ENCODE results near the gene FAM120B.

The FAM120B gene

GRCh38 chr6:170272341-170273065, 34.1 kb upstream of the FAM120B start:
- DNase-seq: no peak

DNA sequence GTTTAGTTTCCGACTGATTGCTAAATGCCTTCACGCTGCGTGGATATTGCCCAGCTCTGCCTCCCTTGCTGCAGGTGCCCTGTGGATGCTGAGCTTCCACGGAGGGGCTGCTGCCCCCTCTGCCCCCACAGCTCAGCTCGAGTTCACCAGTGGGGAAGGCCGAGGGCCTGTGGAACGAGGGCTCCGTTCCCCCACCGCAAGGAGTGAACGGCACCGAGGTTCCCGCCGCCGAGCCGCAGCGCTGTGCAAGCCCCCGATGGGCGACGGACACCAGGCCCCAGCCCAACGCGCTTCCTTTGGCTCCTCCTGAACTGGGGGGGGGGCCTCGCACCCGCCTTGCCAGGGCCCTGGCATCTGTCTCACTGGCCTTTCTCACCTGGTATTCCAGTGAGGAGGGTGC, 33.4 kb upstream of the FAM120B start:
- no peak for DNase-seq

DNA sequence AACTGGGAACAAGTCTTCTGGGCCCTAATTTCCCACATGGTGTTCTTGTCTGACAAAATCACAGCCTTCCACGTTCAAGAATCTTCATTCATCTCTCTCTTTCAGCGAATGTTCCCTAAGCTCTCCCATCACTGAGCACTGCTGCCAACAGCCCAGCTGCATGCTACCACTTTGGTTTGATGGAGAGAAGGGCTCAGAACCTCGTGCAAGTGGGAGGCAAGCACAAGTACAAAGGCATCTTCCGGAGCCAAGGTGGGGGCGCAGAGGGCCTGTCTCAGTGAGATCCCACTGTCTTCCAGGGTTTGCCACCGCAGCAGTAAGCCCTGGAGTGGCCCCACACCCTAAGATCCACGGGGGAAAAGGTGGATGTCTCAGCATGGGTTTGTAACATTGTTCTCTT, 32.9 kb upstream of the FAM120B start:
- DNase-seq: no peak

DNA sequence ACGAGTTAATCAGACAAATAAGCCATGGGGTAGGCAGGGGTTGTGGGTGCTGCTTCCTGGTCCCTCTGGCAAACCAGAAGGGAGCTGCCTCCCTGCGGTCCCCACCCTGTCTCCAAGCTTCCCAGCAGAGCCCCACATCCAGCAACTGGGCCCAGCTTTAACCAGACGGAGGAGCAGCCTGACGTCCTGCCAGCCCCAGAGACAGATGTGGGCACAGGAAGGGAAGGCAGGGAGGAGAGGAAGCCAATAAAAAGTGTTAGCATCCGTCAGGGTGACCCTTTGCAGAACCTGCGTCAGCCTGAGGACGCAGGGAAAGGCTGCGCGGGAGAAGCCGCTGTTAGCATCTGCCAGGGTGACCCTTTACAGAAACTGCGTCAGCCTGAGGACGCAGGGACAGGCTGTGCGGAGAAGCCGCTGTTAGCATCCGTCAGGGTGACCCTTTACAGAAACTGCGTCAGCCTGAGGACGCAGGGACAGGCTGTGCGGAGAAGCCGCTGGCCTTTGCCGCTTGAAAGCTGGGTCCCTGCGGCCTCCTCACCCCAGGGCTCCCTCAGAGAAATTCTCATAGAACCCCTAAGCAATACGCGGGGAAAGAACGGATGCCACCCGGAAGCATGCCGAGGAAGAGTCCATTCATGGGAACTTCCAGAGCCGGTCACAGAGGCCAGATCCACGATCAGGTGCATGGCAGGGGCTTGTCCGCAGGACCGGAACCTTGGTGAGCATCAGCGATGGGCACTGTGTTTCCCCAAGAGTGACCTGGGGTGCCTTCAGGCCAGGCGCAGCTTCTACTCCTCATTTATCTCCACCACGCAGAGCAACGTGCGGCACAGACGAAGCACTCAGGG, 31.6 kb upstream of the FAM120B start:
- no peak for DNase-seq

GRCh38 chr6:170276369-170277057, 30.0 kb upstream of the FAM120B start:
- no peak for DNase-seq

DNA sequence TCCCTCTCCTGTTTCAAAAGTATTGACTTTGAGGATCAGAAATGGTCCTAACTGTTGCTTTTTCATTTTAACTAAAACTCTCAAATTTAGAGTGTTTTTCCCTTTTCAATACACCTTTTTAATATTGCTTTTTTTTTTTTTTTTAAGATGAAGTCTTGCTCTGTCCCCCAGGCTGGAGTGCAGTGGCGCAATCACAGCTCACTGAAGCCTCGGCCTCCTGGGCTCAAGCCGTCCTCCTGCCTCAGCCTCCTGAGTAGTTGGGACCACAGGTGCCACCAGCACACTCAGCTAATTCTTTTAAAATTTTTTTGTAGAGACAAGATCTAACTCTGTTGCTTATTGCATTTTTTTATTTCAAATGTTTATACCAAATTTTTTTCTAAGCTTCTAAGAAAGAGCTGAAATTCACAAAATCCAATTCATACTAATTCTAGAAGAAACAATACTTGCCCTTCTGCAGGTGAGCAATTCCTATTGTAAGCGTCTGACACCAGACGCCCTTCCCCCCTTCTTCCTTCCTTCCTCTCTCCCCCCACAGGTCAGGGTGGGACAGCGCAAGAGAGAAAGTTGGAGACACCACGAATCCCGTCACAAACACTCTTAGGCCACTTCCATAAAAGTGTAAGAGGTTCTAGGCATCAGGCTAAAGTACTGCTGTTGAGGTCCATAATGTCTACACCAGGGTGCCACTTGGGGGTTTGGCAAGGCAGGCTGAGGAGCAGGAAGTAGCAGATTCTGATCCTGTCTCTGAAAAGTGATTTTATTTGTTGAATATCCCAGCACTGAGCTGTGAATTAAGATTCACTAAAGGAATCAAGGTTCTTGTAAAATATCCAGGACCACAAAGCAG, 28.4 kb upstream of the FAM120B start:
- DNase-seq: no peak

DNA sequence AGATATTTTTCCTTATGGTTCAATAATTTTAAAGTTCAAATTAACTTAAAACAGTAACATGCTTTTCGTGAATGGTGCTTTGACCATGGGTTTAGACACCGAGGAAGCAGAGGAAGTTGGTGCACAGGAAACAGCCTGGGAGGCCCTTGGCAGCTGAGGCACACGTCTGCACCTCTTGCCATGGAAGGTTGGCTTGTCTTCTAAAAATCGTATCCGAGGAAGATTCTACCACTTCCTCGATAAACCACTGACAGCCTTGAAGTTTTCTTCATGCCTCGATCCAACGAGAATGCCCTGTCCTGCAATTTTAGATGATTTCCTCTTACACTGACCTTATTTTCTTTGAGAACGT, 27.8 kb upstream of the FAM120B start:
- DNase-seq: no peak

DNA sequence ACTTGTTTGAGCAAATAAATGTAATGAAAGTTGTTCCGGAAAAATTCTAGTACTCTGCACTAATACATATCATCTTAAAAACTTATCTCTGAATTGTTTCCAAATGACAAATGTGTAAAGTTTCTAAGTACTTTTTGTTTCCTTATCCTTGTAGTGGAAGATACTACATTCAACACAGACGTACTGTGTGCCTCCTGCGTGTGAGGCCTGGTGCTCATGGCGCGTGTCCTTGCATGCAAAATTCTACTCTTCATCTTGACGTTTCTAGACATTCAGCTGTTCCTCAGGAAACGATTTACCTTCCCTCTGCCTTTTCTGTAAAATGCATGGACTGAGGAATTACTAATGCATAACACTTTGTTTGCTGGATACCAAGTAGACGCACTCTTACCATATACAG, 27.1 kb upstream of the FAM120B start:
- DNase-seq: no peak

GRCh38 chr6:170279977-170280688, 26.4 kb upstream of the FAM120B start:
- peak; percentile 99 for DNase-seq

GRCh38 chr6:170280689-170281045, 25.9 kb upstream of the FAM120B start:
- DNase-seq: no peak

DNA sequence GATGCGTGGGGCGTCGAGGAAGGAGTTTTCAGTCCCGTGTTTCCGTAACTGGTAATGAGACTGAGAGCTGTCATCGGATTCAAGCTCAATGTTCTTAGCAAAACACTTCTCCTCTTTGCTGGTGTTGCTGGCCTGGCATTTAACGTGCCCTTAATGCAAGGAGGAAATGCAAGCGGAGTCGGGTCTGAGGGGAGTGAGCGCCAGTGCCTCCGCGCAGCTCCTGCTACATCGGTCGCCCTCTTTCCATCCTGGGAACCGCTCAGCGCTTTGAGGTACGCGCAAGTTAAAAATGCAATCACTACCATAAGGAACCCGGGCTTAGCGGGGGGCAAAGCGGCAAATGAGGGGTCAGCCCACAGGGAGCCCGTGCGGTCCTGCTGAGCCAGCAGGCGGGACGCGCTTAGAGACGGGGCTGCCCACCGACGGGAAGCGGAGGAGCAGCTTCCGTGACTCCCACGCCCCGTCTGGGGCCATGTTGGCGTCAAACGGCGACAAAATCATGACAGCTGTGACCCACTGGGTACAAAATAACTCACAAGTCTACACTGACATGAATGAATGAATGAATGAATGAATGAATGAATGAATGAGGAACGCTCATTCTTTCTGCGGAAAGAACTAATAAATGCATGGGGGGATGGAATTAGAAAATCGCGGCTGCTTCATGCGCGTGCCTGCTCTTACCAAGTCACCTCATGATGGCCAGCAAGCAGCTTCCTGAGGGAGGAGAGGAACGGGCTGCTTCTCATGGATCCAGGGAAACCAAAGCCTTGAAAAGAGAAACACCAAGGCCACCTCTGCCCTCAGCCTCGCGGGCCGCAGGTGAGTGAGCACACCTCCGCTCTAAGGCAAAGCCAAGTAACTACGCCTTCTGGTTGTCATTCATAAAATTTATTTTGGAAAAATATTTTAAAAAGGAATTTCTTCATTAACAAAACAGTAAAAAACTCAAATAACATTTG, 24.9 kb upstream of the FAM120B start:
- no peak for DNase-seq

DNA sequence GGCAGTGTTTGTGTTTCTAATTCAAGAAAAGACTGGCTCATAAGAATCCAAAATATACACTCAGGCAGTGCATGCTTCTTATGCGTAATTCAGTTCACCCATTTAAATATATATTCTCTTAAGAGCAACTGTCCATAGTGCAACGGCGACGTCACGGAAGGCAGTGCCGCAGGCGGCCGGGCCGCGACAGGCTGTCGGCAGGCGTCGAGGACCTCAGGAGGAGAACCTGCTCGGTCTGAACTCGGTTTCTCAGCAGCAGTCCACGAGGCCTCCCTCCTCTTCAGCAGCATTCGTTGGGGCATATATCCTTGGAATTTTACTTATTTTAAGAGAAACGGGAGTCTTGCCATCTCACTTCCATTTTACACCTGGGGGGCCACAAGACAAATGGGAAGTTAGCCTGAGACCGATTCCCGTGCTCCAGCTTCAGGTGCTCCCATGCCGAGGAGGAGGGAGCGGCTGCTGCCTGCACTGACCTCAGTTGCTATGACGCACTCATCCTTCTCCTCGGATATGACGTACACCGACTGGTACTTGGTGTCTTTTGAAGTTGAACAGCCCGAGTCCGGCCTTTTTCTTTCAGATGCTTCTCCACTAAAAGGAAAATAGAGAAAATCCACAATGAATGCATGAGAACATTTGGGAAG, 23.9 kb upstream of the FAM120B start:
- DNase-seq: no peak

DNA sequence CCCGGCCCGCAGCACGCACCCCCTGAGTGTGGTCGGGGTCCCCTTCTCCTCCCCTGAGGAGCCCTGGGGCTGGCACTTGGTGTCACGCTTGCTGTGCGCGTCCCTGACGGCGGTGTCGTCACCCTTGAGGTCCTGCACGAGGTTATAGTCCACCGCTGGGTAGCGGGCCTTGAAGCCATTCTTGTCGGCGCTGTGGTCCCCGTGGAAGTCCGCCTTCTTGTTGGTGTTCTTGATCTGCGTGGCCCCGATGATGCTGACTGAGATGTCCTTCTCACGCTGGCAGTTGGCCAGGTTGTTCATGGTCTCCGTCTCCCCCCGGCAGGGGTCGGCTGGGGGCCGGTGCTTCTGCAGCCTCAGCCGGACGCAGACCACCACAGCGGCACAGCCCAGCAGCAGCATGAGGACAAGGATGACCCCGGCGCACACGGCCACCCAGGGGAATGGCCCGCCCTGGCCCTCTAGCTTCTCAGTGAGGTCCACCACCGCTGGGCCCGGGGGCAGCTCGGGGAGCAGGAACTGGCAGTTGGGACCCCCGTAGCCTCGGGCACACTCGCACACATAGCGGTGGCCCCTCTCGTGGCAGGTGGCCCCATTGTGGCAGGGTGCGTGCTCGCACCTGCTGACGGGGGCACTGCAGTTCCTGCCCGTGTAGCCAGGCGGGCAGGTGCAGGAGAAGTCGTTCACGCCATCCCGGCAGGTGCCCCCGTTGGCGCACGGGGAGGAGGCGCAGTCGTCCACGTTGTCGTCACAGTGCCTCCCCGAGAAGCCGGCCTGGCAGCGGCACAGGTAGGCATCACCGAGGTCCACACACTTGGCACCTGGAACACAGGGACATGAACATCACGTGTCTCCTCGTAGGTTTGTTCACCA, 23.1 kb upstream of the FAM120B start:
- no peak for DNase-seq

GRCh38 chr6:170284126-170284773, 22.3 kb upstream of the FAM120B start:
- no peak for DNase-seq

- no peak for DNase-seq
These were observed 21.6 kb upstream of the FAM120B start for GRCh38 chr6:170284866-170285469.

GRCh38 chr6:170285482-170285881, 21.1 kb upstream of the FAM120B start:
- DNase-seq: peak; percentile 46

GRCh38 chr6:170286246-170286933, 20.2 kb upstream of the FAM120B start:
- DNase-seq: peak; percentile 81

GRCh38 chr6:170286934-170287265, 19.7 kb upstream of the FAM120B start:
- no peak for DNase-seq
